Upper lobe of right lung (tissue), 1 donor: ENCODE measurements around the gene S100A14. TPM values are rescaled to one million over a fixed set of nuclear protein-coding genes. Genes with fewer than 3 reads are reported as not detected.

Experiments used
- ATAC-seq: fragments of 200-7000 bp; cut with Tn5 transposase; one replicate; pipeline ENCODE4 v1.9.1; 2020; ENCODE audit warnings: mild to moderate bottlenecking, moderate library complexity
- DNase-seq: peaks from one replicate; pipeline ENCODE4 v3.0.0-alpha.2; 2020
- H3K27ac ChIP-seq: fragments of 200-600 bp; one replicate; pipeline ENCODE4 v1.8.0; 2022
- H3K27me3 ChIP-seq: fragments of 200-600 bp; one replicate; pipeline ENCODE4 v1.8.0; 2022; ENCODE audit warnings: mild to moderate bottlenecking
- H3K36me3 ChIP-seq: fragments of 200-600 bp; one replicate; pipeline ENCODE4 v1.8.0; 2022
- H3K4me1 ChIP-seq: fragments of 200-600 bp; one replicate; pipeline ENCODE4 v1.8.0; 2022
- H3K4me3 ChIP-seq: fragments of 200-600 bp; one replicate; pipeline ENCODE4 v1.8.0; 2022; ENCODE audit warnings: mild to moderate bottlenecking
- H3K9me3 ChIP-seq: fragments of 200-600 bp; one replicate; pipeline ENCODE4 v1.8.0; 2022
- CTCF ChIP-seq: fragments of 200-600 bp; IDR thresholded peaks from one replicate; pipeline ENCODE4 v1.8.0; 2022; ENCODE audit warnings: antibody characterized with exemption
- intact Hi-C: fragments of 100-400 bp; cut with DNase I; formaldehyde crosslinking; loops from one replicate; pipeline ENCODE4 v1.11.0; 2022
- total RNA-seq: library from RNA; stranded (reverse); fragmentation: NEBNext Ultra II Directional; extraction: Animal tissue kit (Norgen Biotek cat#: 25700); gene quantifications from one replicate; pipeline ENCODE4 v1.2.1, GENCODE V29; 2021
- donor health status: DM: no; HTN: yes; CAD: no; lungs with severe emphysema.

Gene S100A14
- total RNA-seq, 1 donor from 2014 or later, result 112 TPM

DNA sequence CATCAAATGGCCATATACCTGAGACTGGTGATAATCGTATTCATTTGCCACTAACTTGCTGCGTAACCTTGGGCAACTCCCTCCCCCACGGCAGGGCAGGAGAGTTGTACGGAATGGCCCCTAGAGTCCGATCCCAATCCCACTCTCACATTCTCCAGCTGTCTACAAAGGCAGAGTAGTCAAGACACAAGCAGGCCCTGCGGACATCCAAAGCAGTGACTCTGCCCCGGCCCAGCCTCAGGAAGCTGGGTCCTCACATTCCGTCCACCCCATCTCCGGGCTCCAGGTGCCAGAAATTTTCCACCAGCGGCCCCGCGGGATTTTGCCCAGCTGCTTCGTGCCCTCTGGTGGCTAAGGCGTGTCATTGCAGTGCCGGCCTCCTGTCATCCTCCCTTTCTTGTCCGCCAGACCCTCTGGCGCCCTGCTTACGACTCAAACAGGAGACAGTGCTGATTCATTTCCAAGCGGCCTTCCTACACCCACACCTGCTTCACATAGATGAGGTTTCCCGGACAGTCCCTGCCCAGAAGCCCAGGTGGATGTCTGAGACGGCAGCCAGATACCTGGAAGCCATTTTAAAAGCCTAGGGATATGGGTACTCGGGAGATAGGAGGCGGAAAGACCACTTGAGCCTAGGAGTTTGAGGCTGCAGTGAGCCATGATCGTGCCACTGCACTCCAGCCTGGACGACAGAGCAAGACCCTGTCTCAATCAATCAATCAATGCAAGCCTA lies 47.6 kb downstream of the S100A14 start:
- intact Hi-C loops, result loop anchor here (5.0 kb wide), 1 partner anchor 36 kb away; no protein-coding TSS in a partner anchor
- peak overlapping the region; percentile 95 for H3K27ac ChIP-seq
- peak overlapping the region; percentile 20 for H3K4me3 ChIP-seq
- peak; percentile 99 for TF ChIP-seq CTCF
- DNase-seq, result peak; percentile 93
- ATAC-seq, result peak; percentile 65
- H3K36me3 ChIP-seq, result no peaks in the 10 kb centered on the region
- H3K4me1 ChIP-seq, result peaks cover 52% of the 10 kb centered on the region
- H3K27me3 ChIP-seq, result no peaks in the 10 kb centered on the region
- no peaks in the 10 kb centered on the region for H3K9me3 ChIP-seq

- DNase-seq (peak; percentile 57), ATAC-seq (no peak)
- Histone ChIP-seq H3K4me1 (peaks cover 50% of the 10 kb centered on the region), H3K9me3 (no peaks in the 10 kb centered on the region), H3K27ac (peak overlapping the region; percentile 95), H3K4me3 (no peak overlapping the region), H3K27me3 (no peaks in the 10 kb centered on the region), H3K36me3 (no peaks in the 10 kb centered on the region)
- intact Hi-C loops, result loop anchor here (5.0 kb wide), 1 partner anchor 35 kb away; no protein-coding TSS in a partner anchor
- no peak for TF ChIP-seq CTCF
Measured at GRCh38 chr1:153567621-153568366, 48.3 kb downstream of the S100A14 start.

DNA sequence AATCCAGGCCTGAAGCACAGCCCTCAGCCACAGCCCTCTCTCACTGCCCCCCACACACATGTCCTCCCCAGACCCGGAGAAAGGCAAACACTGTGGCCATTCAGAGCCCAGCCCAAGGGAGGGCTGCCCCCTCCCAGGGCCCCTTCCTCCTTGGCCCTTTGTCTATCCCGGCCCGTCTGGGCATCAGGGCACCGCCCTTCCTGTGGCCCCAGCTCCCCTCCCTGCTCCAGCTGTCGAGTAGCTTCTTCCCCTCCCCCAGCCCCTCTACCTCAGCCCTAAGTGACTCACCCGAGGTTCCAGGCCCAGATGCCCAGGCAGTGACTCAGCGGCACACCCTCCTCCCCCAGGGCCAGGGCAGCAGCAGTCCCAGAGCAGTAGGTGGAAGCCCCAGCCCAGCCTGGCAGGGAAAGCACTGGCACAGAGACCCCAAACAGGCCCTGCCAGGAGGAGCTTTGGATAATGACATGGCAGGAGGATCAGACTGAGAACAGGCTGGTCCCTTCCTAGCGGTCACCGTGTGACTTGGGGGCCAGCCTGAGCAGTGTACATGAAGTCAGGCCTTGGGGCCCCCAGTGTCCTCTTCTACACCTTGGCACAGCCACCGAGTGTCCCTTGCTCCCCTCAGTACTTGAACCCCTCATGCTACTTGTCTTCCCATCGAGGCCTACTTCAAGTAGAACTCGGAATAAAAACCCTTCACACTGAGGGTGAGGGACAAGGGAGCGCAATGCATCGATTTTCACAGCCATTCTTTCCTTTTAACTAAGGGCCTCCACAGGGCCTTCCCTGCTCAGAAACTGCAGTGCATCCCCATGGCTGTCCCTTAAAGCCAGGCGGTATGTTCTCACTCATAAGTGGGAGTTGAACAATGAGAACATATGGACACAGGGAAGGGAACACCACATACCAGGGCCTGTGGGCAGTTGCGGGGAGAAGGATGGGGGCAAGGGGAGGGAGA lies 49.4 kb downstream of the S100A14 start:
- Histone ChIP-seq H3K27ac (peak overlapping the region; percentile 95), H3K4me3 (no peak overlapping the region), H3K4me1 (peaks cover 40% of the 10 kb centered on the region), H3K27me3 (no peaks in the 10 kb centered on the region), H3K36me3 (no peaks in the 10 kb centered on the region), H3K9me3 (no peaks in the 10 kb centered on the region)
- peak; percentile 94 for ATAC-seq
- intact Hi-C loops, result loop anchor here (5.0 kb wide), 1 partner anchor 34 kb away; no protein-coding TSS in a partner anchor
- no peak for TF ChIP-seq CTCF
- peak; percentile 97 for DNase-seq

GRCh38 chr1:153565529-153566374 lies 50.4 kb downstream of the S100A14 start, which contains the start of gene S100A2:
S100A2 (minus strand) TSS chr1:153565844; CDS start chr1:153563877, 1,967 bp downstream.
- ATAC-seq (peak; percentile 56), DNase-seq (peak; percentile 83)
- Histone ChIP-seq H3K4me1 (peaks cover 40% of the 10 kb centered on the region), H3K27me3 (no peaks in the 10 kb centered on the region), H3K9me3 (no peaks in the 10 kb centered on the region), H3K36me3 (no peaks in the 10 kb centered on the region), H3K4me3 (no peak within 1 kb of the TSS), H3K27ac (peak within 1 kb of the TSS; percentile 95)
- intact Hi-C loops, result loop anchor here (5.0 kb wide), 1 partner anchor 33 kb away; no protein-coding TSS in a partner anchor
- TF ChIP-seq CTCF, result no peak

Other genes with a start within 250 kb of the S100A14 start
- 22.8 TPM for gene S100A12, start 240.7 kb downstream of the S100A14 start, total RNA-seq
- gene S100A8, start 225.3 kb downstream of the S100A14 start, total RNA-seq, result 266 TPM
- not detected for gene S100A7A, start 199.8 kb downstream of the S100A14 start, total RNA-seq
- not detected for gene S100A7, start 155.7 kb downstream of the S100A14 start, total RNA-seq
- 1,046 TPM for gene S100A6, start 80.3 kb downstream of the S100A14 start, total RNA-seq
- gene S100A5, start 75.4 kb downstream of the S100A14 start, total RNA-seq, result not detected
- gene S100A4, start 70.5 kb downstream of the S100A14 start, total RNA-seq, result 377 TPM
- 1.3 TPM for gene S100A3, start 67.1 kb downstream of the S100A14 start, total RNA-seq
- 5.6 TPM for gene S100A2, start 50.5 kb downstream of the S100A14 start, total RNA-seq
- gene S100A16, start 3.2 kb downstream of the S100A14 start, total RNA-seq, result 69.6 TPM
- gene S100A13, start 11.2 kb upstream of the S100A14 start, total RNA-seq, result 76.1 TPM
- not detected for gene S100A1, start 12.1 kb upstream of the S100A14 start, total RNA-seq
- gene CHTOP, start 17.7 kb upstream of the S100A14 start, total RNA-seq, result 63.5 TPM
- 32.7 TPM for gene SNAPIN, start 42.4 kb upstream of the S100A14 start, total RNA-seq
- 86.1 TPM for gene ILF2, start 54.7 kb upstream of the S100A14 start, total RNA-seq
- 69.4 TPM for gene NPR1, start 62.4 kb upstream of the S100A14 start, total RNA-seq
- 72.3 TPM for gene INTS3, start 111.7 kb upstream of the S100A14 start, total RNA-seq
- 105 TPM for gene SLC27A3, start 159.1 kb upstream of the S100A14 start, total RNA-seq